ENCODE measurements around the gene CFHR5.

The CFHR5 gene

GRCh38 chr1:196997423-196997822 is 20.1 kb downstream of the CFHR5 start:
- H3K9ac ChIP-seq (ENCODE audit: low read length): no peak overlapping the region
- no peaks in the 10 kb centered on the region for H3K9me2 ChIP-seq (ENCODE audit: low read depth, low read length)
- H3K4me1 ChIP-seq (ENCODE audit: insufficient read depth, low read length, severe bottlenecking): no peaks in the 10 kb centered on the region
- no peak overlapping the region for H3K27ac ChIP-seq (ENCODE audit: low read depth, low read length, poor library complexity, severe bottlenecking)
- H2AFZ ChIP-seq (ENCODE audit: low read length): no peak overlapping the region
- H4K20me1 ChIP-seq (ENCODE audit: insufficient read depth, low read length): no peaks in the 10 kb centered on the region
- no peak overlapping the region for H3K4me2 ChIP-seq (ENCODE audit: low read length)
- no peaks in the 10 kb centered on the region for H3F3A ChIP-seq (ENCODE audit: insufficient read depth, low read length)
- H3K4me3 ChIP-seq (ENCODE audit: low read depth, low read length, poor library complexity, severe bottlenecking): no peak overlapping the region
- H3K27me3 ChIP-seq (ENCODE audit: insufficient read depth, low read length): no peaks in the 10 kb centered on the region
- no peak for TF ChIP-seq CTCF (IDR thresholded peaks at IDR 0.05; ENCODE audit: low read length)
- TF ChIP-seq EZH2 (IDR thresholded peaks at IDR 0.05; ENCODE audit: borderline replicate concordance, low read length): no peak
- H3K9me3 ChIP-seq (ENCODE audit: low read length): no peaks in the 10 kb centered on the region
- no peaks in the 10 kb centered on the region for H3K79me2 ChIP-seq (ENCODE audit: insufficient read depth, low read length)
- no peaks in the 10 kb centered on the region for H3K36me3 ChIP-seq (ENCODE audit: insufficient read depth, low read length)

- Histone ChIP-seq H3K27ac (ENCODE audit: low read depth, low read length, poor library complexity, severe bottlenecking) (no peak overlapping the region), H3F3A (ENCODE audit: insufficient read depth, low read length) (no peaks in the 10 kb centered on the region), H3K4me1 (ENCODE audit: insufficient read depth, low read length, severe bottlenecking) (no peaks in the 10 kb centered on the region), H3K36me3 (ENCODE audit: insufficient read depth, low read length) (no peaks in the 10 kb centered on the region), H4K20me1 (ENCODE audit: insufficient read depth, low read length) (no peaks in the 10 kb centered on the region), H3K4me3 (ENCODE audit: low read depth, low read length, poor library complexity, severe bottlenecking) (no peak overlapping the region), H3K4me2 (ENCODE audit: low read length) (no peak overlapping the region), H3K79me2 (ENCODE audit: insufficient read depth, low read length) (no peaks in the 10 kb centered on the region), H3K9me2 (ENCODE audit: low read depth, low read length) (no peaks in the 10 kb centered on the region), H3K27me3 (ENCODE audit: insufficient read depth, low read length) (no peaks in the 10 kb centered on the region), H3K9me3 (ENCODE audit: low read length) (no peaks in the 10 kb centered on the region), H3K9ac (ENCODE audit: low read length) (no peak overlapping the region), H2AFZ (ENCODE audit: low read length) (no peak overlapping the region)
- TF ChIP-seq CTCF (IDR thresholded peaks at IDR 0.05; ENCODE audit: low read length): no peak
- TF ChIP-seq EZH2 (IDR thresholded peaks at IDR 0.05; ENCODE audit: borderline replicate concordance, low read length): no peak
Measured at GRCh38 chr1:197001828-197002227, 24.5 kb downstream of the CFHR5 start.

GRCh38 chr1:197003132-197003531 is 25.8 kb downstream of the CFHR5 start:
- no peak overlapping the region for H3K9ac ChIP-seq (ENCODE audit: low read length)
- no peaks in the 10 kb centered on the region for H3K27me3 ChIP-seq (ENCODE audit: insufficient read depth, low read length)
- H3K9me3 ChIP-seq (ENCODE audit: low read length): no peaks in the 10 kb centered on the region
- no peaks in the 10 kb centered on the region for H3F3A ChIP-seq (ENCODE audit: insufficient read depth, low read length)
- no peaks in the 10 kb centered on the region for H3K4me1 ChIP-seq (ENCODE audit: insufficient read depth, low read length, severe bottlenecking)
- H2AFZ ChIP-seq (ENCODE audit: low read length): no peak overlapping the region
- TF ChIP-seq CTCF (IDR thresholded peaks at IDR 0.05; ENCODE audit: low read length) (no peak), EZH2 (IDR thresholded peaks at IDR 0.05; ENCODE audit: borderline replicate concordance, low read length) (no peak)
- H3K4me2 ChIP-seq (ENCODE audit: low read length): no peak overlapping the region
- no peaks in the 10 kb centered on the region for H3K9me2 ChIP-seq (ENCODE audit: low read depth, low read length)
- no peak overlapping the region for H3K4me3 ChIP-seq (ENCODE audit: low read depth, low read length, poor library complexity, severe bottlenecking)
- no peaks in the 10 kb centered on the region for H4K20me1 ChIP-seq (ENCODE audit: insufficient read depth, low read length)
- no peaks in the 10 kb centered on the region for H3K36me3 ChIP-seq (ENCODE audit: insufficient read depth, low read length)
- H3K79me2 ChIP-seq (ENCODE audit: insufficient read depth, low read length): no peaks in the 10 kb centered on the region
- H3K27ac ChIP-seq (ENCODE audit: low read depth, low read length, poor library complexity, severe bottlenecking): no peak overlapping the region
